Measurements from ENCODE around the gene VCPKMT.

VCPKMT gene

GRCh38 chr14:50092006-50092555 lies 24.3 kb downstream of the VCPKMT start:
- no peak overlapping the region for H3K9ac ChIP-seq (ENCODE audit: low read depth, low read length)
- H3K36me3 ChIP-seq (ENCODE audit: insufficient read depth, low read length) = no peaks in the 10 kb centered on the region
- WGBS = 85% methylated on average over 6 of the region's 6 CpGs
- no peaks in the 10 kb centered on the region for H3K4me1 ChIP-seq (ENCODE audit: insufficient read depth, low read length)
- H3K9me3 ChIP-seq (ENCODE audit: insufficient read depth, low read depth, low read length) = no peaks in the 10 kb centered on the region
- no peaks in the 10 kb centered on the region for H3K27me3 ChIP-seq (ENCODE audit: insufficient read depth, low read length)
- no peak overlapping the region for H3K27ac ChIP-seq (ENCODE audit: low read depth, low read length)
- H3K4me3 ChIP-seq (ENCODE audit: low read length) = no peak overlapping the region

GRCh38 chr14:50091240-50091913 lies 25.0 kb downstream of the VCPKMT start:
- H3K36me3 ChIP-seq (ENCODE audit: insufficient read depth, low read length) = no peaks in the 10 kb centered on the region
- no peak overlapping the region for H3K9ac ChIP-seq (ENCODE audit: low read depth, low read length)
- H3K4me1 ChIP-seq (ENCODE audit: insufficient read depth, low read length) = no peaks in the 10 kb centered on the region
- H3K4me3 ChIP-seq (ENCODE audit: low read length) = no peak overlapping the region
- no peaks in the 10 kb centered on the region for H3K9me3 ChIP-seq (ENCODE audit: insufficient read depth, low read depth, low read length)
- H3K27ac ChIP-seq (ENCODE audit: low read depth, low read length) = no peak overlapping the region
- WGBS = 93% methylated on average over 7 of the region's 7 CpGs
- no peaks in the 10 kb centered on the region for H3K27me3 ChIP-seq (ENCODE audit: insufficient read depth, low read length)

GRCh38 chr14:50089208-50089607 lies 27.2 kb downstream of the VCPKMT start:
- 92% methylated on average over 5 of the region's 5 CpGs for WGBS
- H3K4me1 ChIP-seq (ENCODE audit: insufficient read depth, low read length) = no peaks in the 10 kb centered on the region
- H3K4me3 ChIP-seq (ENCODE audit: low read length) = no peak overlapping the region
- no peak overlapping the region for H3K9ac ChIP-seq (ENCODE audit: low read depth, low read length)
- no peaks in the 10 kb centered on the region for H3K36me3 ChIP-seq (ENCODE audit: insufficient read depth, low read length)
- H3K9me3 ChIP-seq (ENCODE audit: insufficient read depth, low read depth, low read length) = no peaks in the 10 kb centered on the region
- no peak overlapping the region for H3K27ac ChIP-seq (ENCODE audit: low read depth, low read length)
- no peaks in the 10 kb centered on the region for H3K27me3 ChIP-seq (ENCODE audit: insufficient read depth, low read length)

- WGBS = 45% methylated on average over 2 of the region's 2 CpGs
- Histone ChIP-seq H3K4me1 (ENCODE audit: insufficient read depth, low read length) (no peaks in the 10 kb centered on the region), H3K27me3 (ENCODE audit: insufficient read depth, low read length) (no peaks in the 10 kb centered on the region), H3K36me3 (ENCODE audit: insufficient read depth, low read length) (no peaks in the 10 kb centered on the region), H3K9me3 (ENCODE audit: insufficient read depth, low read depth, low read length) (no peaks in the 10 kb centered on the region), H3K27ac (ENCODE audit: low read depth, low read length) (no peak overlapping the region), H3K9ac (ENCODE audit: low read depth, low read length) (no peak overlapping the region), H3K4me3 (ENCODE audit: low read length) (no peak overlapping the region)
Observed at GRCh38 chr14:50088731-50089130, 27.6 kb downstream of the VCPKMT start.

GRCh38 chr14:50088117-50088515 lies 28.3 kb downstream of the VCPKMT start:
- Histone ChIP-seq H3K27ac (ENCODE audit: low read depth, low read length) (no peak overlapping the region), H3K9ac (ENCODE audit: low read depth, low read length) (no peak overlapping the region), H3K4me3 (ENCODE audit: low read length) (no peak overlapping the region), H3K27me3 (ENCODE audit: insufficient read depth, low read length) (no peaks in the 10 kb centered on the region), H3K4me1 (ENCODE audit: insufficient read depth, low read length) (no peaks in the 10 kb centered on the region), H3K9me3 (ENCODE audit: insufficient read depth, low read depth, low read length) (no peaks in the 10 kb centered on the region), H3K36me3 (ENCODE audit: insufficient read depth, low read length) (no peaks in the 10 kb centered on the region)
- 82% methylated on average over 1 of the region's 2 CpGs for WGBS

GRCh38 chr14:50087341-50088116 lies 28.8 kb downstream of the VCPKMT start:
- H3K4me3 ChIP-seq (ENCODE audit: low read length) = no peak overlapping the region
- 78% methylated on average over 1 of the region's 1 CpG for WGBS
- no peak overlapping the region for H3K27ac ChIP-seq (ENCODE audit: low read depth, low read length)

GRCh38 chr14:50086321-50086711 lies 30.1 kb downstream of the VCPKMT start:
- WGBS = 88% methylated on average over 2 of the region's 2 CpGs
- H3K36me3 ChIP-seq (ENCODE audit: insufficient read depth, low read length) = no peaks in the 10 kb centered on the region
- no peaks in the 10 kb centered on the region for H3K4me1 ChIP-seq (ENCODE audit: insufficient read depth, low read length)
- no peak overlapping the region for H3K27ac ChIP-seq (ENCODE audit: low read depth, low read length)
- H3K4me3 ChIP-seq (ENCODE audit: low read length) = no peak overlapping the region
- H3K9ac ChIP-seq (ENCODE audit: low read depth, low read length) = no peak overlapping the region
- no peaks in the 10 kb centered on the region for H3K9me3 ChIP-seq (ENCODE audit: insufficient read depth, low read depth, low read length)
- no peaks in the 10 kb centered on the region for H3K27me3 ChIP-seq (ENCODE audit: insufficient read depth, low read length)

More at GRCh38 chr14:50087341-50088116, 28.8 kb downstream of the VCPKMT start:
- Histone ChIP-seq H3K36me3 (ENCODE audit: insufficient read depth, low read length) (no peaks in the 10 kb centered on the region), H3K9ac (ENCODE audit: low read depth, low read length) (no peak overlapping the region), H3K4me1 (ENCODE audit: insufficient read depth, low read length) (no peaks in the 10 kb centered on the region), H3K9me3 (ENCODE audit: insufficient read depth, low read depth, low read length) (no peaks in the 10 kb centered on the region), H3K27me3 (ENCODE audit: insufficient read depth, low read length) (no peaks in the 10 kb centered on the region)

GRCh38 chr14:50085570-50086320 lies 30.6 kb downstream of the VCPKMT start:
- Histone ChIP-seq H3K27me3 (ENCODE audit: insufficient read depth, low read length) (no peaks in the 10 kb centered on the region), H3K4me1 (ENCODE audit: insufficient read depth, low read length) (no peaks in the 10 kb centered on the region), H3K36me3 (ENCODE audit: insufficient read depth, low read length) (no peaks in the 10 kb centered on the region), H3K9me3 (ENCODE audit: insufficient read depth, low read depth, low read length) (no peaks in the 10 kb centered on the region), H3K9ac (ENCODE audit: low read depth, low read length) (no peak overlapping the region), H3K4me3 (ENCODE audit: low read length) (no peak overlapping the region), H3K27ac (ENCODE audit: low read depth, low read length) (no peak overlapping the region)
- WGBS = 89% methylated on average over 9 of the region's 10 CpGs

- H3K4me3 ChIP-seq (ENCODE audit: low read length) = no peak overlapping the region
- H3K4me1 ChIP-seq (ENCODE audit: insufficient read depth, low read length) = no peaks in the 10 kb centered on the region
- H3K36me3 ChIP-seq (ENCODE audit: insufficient read depth, low read length) = no peaks in the 10 kb centered on the region
- WGBS = 94% methylated on average over 3 of the region's 3 CpGs
- no peak overlapping the region for H3K27ac ChIP-seq (ENCODE audit: low read depth, low read length)
- no peaks in the 10 kb centered on the region for H3K9me3 ChIP-seq (ENCODE audit: insufficient read depth, low read depth, low read length)
- no peaks in the 10 kb centered on the region for H3K27me3 ChIP-seq (ENCODE audit: insufficient read depth, low read length)
- no peak overlapping the region for H3K9ac ChIP-seq (ENCODE audit: low read depth, low read length)
Observed at GRCh38 chr14:50084666-50085065, 31.7 kb downstream of the VCPKMT start.

GRCh38 chr14:50083467-50084337 lies 32.7 kb downstream of the VCPKMT start:
- Histone ChIP-seq H3K9me3 (ENCODE audit: insufficient read depth, low read depth, low read length) (no peaks in the 10 kb centered on the region), H3K36me3 (ENCODE audit: insufficient read depth, low read length) (no peaks in the 10 kb centered on the region), H3K27ac (ENCODE audit: low read depth, low read length) (no peak overlapping the region), H3K4me3 (ENCODE audit: low read length) (no peak overlapping the region), H3K9ac (ENCODE audit: low read depth, low read length) (no peak overlapping the region), H3K27me3 (ENCODE audit: insufficient read depth, low read length) (no peaks in the 10 kb centered on the region), H3K4me1 (ENCODE audit: insufficient read depth, low read length) (no peaks in the 10 kb centered on the region)
- 96% methylated on average over 17 of the region's 17 CpGs for WGBS

All from HUES64 (cell line).